Loucy (cell line): ENCODE data around the gene SMTNL2.

Experiments used
- CTCF ChIP-seq: fragments of 200-600 bp; sonication (generic); conservative IDR thresholded peaks from 2 replicates; pipeline ENCODE4 v1.5.1; 2014; ENCODE audit warnings: mild to moderate bottlenecking, antibody characterized with exemption, low read length
- EZH2phosphoT487 ChIP-seq: fragments of 200-600 bp; IDR thresholded peaks from 2 replicates; pipeline ENCODE4 v1.6.1; 2018; ENCODE audit warnings: antibody characterized with exemption, mild to moderate bottlenecking, moderate library complexity, borderline replicate concordance

- no peak for TF ChIP-seq CTCF
- no peak for TF ChIP-seq EZH2phosphoT487
Measured at GRCh38 chr17:4542726-4543191, 41.6 kb upstream of the SMTNL2 start.
